Right lobe of liver (tissue), 6 donors: ENCODE results near the gene FAM168A. TPM values are rescaled to one million over a fixed set of nuclear protein-coding genes. Genes with fewer than 3 reads are reported as not detected.

Experiments
- ATAC-seq, 4 donors: fragments of 200-7000 bp; cut with Tn5 transposase; one replicate each; pipeline ENCODE4 v1.9.1; 2020; ENCODE audit warnings: mild to moderate bottlenecking in 4 of 4, moderate library complexity in 4 of 4
- DNase-seq, 3 donors: peaks; one replicate each; pipeline ENCODE4 v3.0.0-alpha.2; 2020
- H3K27ac ChIP-seq, 3 donors: fragments of 200-600 bp; one replicate each; pipeline ENCODE4 v1.8.0; 2022
- H3K27me3 ChIP-seq, 2 donors: fragments of 200-600 bp; one replicate each; pipeline ENCODE4 v1.8.0; 2022
- H3K36me3 ChIP-seq, 4 donors: fragments of 200-600 bp; sonication (generic) in 1 of 4; one replicate each; pipeline versions ENCODE4 v1.5.1 to v1.8.0; 2017 to 2022; ENCODE audit warnings: control low read depth in 1 of 4
- H3K4me1 ChIP-seq, 4 donors: fragments of 200-600 bp; sonication (generic) in 1 of 4; one replicate each; pipeline versions ENCODE4 v1.5.1 to v1.8.0; 2017 to 2022; ENCODE audit warnings: control low read depth in 1 of 4
- H3K4me3 ChIP-seq, 3 donors: fragments of 200-600 bp; one replicate each; pipeline ENCODE4 v1.8.0; 2022
- H3K9me3 ChIP-seq, 4 donors: fragments of 200-600 bp; sonication (generic) in 1 of 4; one replicate each; pipeline versions ENCODE4 v1.5.1 to v1.8.0; 2017 to 2022; ENCODE audit warnings: control low read depth in 1 of 4
- CTCF ChIP-seq, 4 donors: fragments of 200-600 bp in 3 of 4; fragments of 450-650 bp in 1 of 4; IDR thresholded peaks; one replicate each; pipeline versions ENCODE4 v1.5.1 to v1.8.0; 2016 to 2022; ENCODE audit warnings: antibody characterized with exemption in 4 of 4, mild to moderate bottlenecking in 2 of 4
- POLR2A ChIP-seq: fragments of 450-650 bp; IDR thresholded peaks from one replicate; pipeline ENCODE4 v1.6.1; 2017; ENCODE audit warnings: antibody characterized with exemption, mild to moderate bottlenecking
- WGBS: methylation state at CpG from one replicate; pipeline ENCODE4 v1.1.6; 2018; ENCODE audit warnings: low coverage, low lambda C conversion rate; ENCODE audit not compliant: insufficient coverage; ENCODE audit errors: missing lambda C conversion rate; 5-methylcytosine and 5-hydroxymethylcytosine counted together
- intact Hi-C, 2 donors: fragments of 100-400 bp; cut with DNase I; formaldehyde crosslinking; loops; one replicate each; pipeline versions ENCODE4 v1.11.2 to v1.14.1; 2022
- total RNA-seq, 6 experiments: library from RNA; depleted of rRNA in 2 of 6; stranded (reverse); fragments of >200 nt in 2 of 6; fragmentation: NEBNext Ultra II Directional in 3 of 6; extraction: Animal tissue kit (Norgen Biotek cat#: 25700) in 3 of 6; gene quantifications; one replicate each; pipeline versions ENCODE4 v1.1.0 to v1.2.4, GENCODE V29; 2016 to 2023
- donor health status: DM: no; HTN: yes; CAD: no.
- donor health status: DM: no; HTN: no; CAD: no.
- donor health status: DM: no; HTN: no; CAD: no.
- donor health status: DM: no; HTN: yes; CAD: no.
- donor health status: DM: no; HTN: yes; CAD: no.

FAM168A gene
- total RNA-seq, 6 experiments from 2014 or later, result 13.0 to 21.5 (median 15.9) TPM

DNA sequence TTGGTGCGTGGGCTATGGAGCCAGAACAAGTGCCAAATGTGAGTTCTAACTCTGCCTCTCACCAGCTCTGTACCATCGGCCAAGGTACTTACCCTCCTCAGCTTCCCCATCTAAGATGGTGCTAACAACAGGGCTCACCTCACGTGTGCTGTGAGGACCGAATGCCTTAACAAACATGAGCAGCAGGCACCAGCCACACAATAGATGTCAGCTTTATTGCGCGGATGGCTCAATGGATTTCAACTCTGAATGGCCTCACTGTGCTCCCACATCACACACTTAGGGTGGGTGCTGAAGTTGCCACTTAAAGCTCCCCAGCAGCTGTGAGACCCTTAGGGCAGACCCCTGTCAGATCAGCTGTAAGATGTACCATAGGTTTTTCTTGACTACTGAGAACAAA lies 197.6 kb downstream of the FAM168A start:
- Histone ChIP-seq H3K4me1 (peaks cover 0 to 3% (median 0%) of the 10 kb centered on the region in 4 donors), H3K36me3 (no peaks in the 10 kb centered on the region), H3K4me3 (no peak overlapping the region), H3K27me3 (no peaks in the 10 kb centered on the region), H3K27ac (no peak overlapping the region), H3K9me3 (no peaks in the 10 kb centered on the region)
- WGBS, result 92% methylated on average over 6 of the region's 6 CpGs
- intact Hi-C loops, result loop anchor here in 1 of 2 donors (10.0 kb wide), 1 partner anchor 255 kb away; no protein-coding TSS in a partner anchor
- TF ChIP-seq CTCF (IDR thresholded peaks at IDR 0.05), result no peak
- TF ChIP-seq POLR2A, result no peak
- DNase-seq (peak in 1 of 3 donors; percentile 7), ATAC-seq (no peak)

DNA sequence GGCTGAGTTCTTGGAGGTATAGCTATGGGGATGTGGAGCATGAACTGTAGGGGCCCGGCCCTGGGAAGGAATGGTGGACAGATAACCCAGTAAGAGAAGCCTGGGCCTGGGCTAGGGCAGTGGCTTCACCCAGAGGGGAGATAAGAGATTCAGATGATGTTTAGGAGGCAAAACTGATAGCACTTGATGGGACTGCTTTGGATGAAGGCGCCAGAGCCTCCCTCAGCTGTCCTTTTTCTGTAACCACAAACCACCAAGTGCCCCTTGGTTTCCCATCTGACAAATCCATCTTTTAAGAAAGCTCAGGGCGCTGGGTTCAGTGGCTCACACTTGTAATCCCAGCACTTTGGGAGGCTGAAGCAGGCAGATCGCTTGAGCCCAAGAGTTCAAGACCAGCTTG lies 198.3 kb downstream of the FAM168A start:
- no peak for TF ChIP-seq CTCF (IDR thresholded peaks at IDR 0.05)
- no peak for TF ChIP-seq POLR2A
- no peak for ATAC-seq
- WGBS, result 79% methylated on average over 3 of the region's 4 CpGs
- no peaks in the 10 kb centered on the region for H3K36me3 ChIP-seq
- DNase-seq, result peak in 1 of 3 donors; percentile 11
- H3K4me1 ChIP-seq, result peaks cover 0 to 3% (median 0%) of the 10 kb centered on the region in 4 donors
- H3K9me3 ChIP-seq, result no peaks in the 10 kb centered on the region
- intact Hi-C loops, result loop anchor here in 1 of 2 donors (10.0 kb wide), 1 partner anchor 255 kb away; no protein-coding TSS in a partner anchor
- H3K27ac ChIP-seq, result no peak overlapping the region
- no peak overlapping the region for H3K4me3 ChIP-seq
- H3K27me3 ChIP-seq, result no peaks in the 10 kb centered on the region

DNA sequence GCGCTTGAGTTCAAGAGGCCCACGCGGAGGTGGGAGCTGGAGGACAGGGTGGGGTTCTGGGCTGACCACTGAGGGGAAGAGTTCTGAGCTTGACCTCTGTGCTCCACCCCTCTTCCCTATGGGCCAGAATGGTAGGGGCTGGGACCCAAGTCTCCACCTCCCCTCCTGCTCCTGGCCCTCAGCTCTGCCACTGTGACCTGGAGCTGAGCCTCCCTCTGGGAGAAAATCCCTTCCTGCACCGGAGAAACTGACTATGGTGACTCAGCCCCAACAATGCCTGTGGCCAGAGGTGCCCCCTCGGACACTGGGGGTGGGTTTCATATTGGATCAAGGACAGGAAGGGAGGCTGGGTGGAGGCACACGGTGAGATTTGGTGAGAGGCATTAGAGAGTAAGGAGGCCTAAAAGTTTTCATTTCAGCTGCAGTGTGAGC lies 198.7 kb downstream of the FAM168A start:
- ATAC-seq (no peak), DNase-seq (peak in 1 of 3 donors; percentile 42)
- 78% methylated on average over 5 of the region's 6 CpGs for WGBS

DNA sequence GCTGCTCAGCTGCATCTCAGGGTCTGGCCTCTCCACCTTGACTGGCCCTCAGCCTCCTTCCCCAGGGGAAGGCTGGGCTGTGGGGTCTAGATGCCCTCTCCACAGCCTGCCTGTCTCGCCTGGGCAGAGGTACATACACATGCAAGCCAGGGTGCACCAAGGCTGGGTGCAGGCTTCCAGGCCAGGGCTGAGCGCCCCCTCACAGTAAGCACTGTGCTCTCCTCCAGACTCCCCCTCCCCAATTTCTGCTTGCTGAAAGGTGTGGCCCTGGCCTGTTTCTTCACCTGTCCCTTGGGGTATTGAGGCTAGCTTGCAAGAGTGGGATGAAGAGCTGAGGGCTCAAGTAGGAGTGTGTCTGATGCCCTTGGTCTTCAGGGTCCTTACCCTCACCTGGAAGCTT lies 199.2 kb downstream of the FAM168A start:
- intact Hi-C loops, result no loop called here
- ATAC-seq, result no peak

More for the DNA sequence above, 198.7 kb downstream of the FAM168A start:
- H3K36me3 ChIP-seq, result no peaks in the 10 kb centered on the region
- intact Hi-C loops, result no loop called here
- no peak overlapping the region for H3K4me3 ChIP-seq
- H3K4me1 ChIP-seq, result peaks cover 0 to 3% (median 0%) of the 10 kb centered on the region in 4 donors
- H3K27ac ChIP-seq, result no peak overlapping the region
- TF ChIP-seq POLR2A, result no peak
- TF ChIP-seq CTCF (IDR thresholded peaks at IDR 0.05), result no peak
- no peaks in the 10 kb centered on the region for H3K9me3 ChIP-seq
- no peaks in the 10 kb centered on the region for H3K27me3 ChIP-seq

More for the DNA sequence above, 199.2 kb downstream of the FAM168A start:
- Histone ChIP-seq H3K27me3 (no peaks in the 10 kb centered on the region), H3K27ac (no peak overlapping the region), H3K4me1 (peaks cover 0 to 1% (median 0%) of the 10 kb centered on the region in 4 donors), H3K36me3 (no peaks in the 10 kb centered on the region), H3K4me3 (no peak overlapping the region), H3K9me3 (no peaks in the 10 kb centered on the region)
- peak in 1 of 3 donors; percentile 47 for DNase-seq
- no CpG with 5 or more reads among the region's 2 CpGs for WGBS
- no peak for TF ChIP-seq POLR2A
- no peak for TF ChIP-seq CTCF (IDR thresholded peaks at IDR 0.05)
